ENCODE measurements around the gene MTHFD1L.
"Not testable (repeated sequence)": the region's sequence is repeated elsewhere in the genome, so short reads cannot be mapped to it uniquely, and the experiment has no call there.

Gene MTHFD1L

DNA sequence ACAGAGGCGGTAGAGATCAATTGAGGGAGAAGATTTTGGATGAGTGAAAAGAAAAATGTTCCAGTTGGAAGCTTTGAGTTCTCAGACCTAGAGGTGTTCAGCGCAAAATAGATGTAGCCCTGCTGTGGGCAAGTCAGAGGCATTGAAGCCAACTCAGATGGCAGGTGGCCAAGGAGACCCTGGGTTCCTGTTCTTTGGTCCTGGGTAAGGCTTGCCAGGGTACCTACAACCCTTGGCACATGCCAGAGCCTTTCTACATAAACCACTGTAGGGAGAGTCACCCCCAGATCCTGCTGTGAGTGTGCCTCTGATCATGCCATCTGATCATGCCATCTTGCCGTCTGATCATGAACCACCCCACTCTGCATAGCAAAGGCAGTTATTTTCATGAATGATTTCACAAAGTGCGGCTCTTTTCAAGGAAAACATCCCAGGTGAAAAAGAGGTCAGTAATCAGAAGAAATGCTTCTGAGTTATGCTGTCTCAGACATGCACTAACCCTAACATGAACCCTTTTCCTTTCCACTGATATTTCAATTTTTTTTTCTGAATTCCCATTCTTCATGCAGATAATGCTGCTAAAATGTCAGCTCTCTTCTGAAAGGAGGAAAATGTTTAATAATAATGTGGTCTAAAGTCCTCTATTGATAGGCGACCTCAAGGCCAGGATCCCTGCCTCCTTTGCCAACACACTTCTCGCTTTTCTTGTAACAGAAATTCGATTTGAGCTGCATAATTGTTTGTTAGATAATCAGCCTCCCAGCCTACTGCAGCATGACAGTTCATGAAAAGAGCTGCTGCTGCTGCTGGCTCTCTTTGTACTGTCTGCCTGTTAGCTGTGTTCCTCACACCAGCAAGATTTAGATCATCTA is 153.6 kb downstream of the MTHFD1L start:
- no peak for DNase-seq

DNA sequence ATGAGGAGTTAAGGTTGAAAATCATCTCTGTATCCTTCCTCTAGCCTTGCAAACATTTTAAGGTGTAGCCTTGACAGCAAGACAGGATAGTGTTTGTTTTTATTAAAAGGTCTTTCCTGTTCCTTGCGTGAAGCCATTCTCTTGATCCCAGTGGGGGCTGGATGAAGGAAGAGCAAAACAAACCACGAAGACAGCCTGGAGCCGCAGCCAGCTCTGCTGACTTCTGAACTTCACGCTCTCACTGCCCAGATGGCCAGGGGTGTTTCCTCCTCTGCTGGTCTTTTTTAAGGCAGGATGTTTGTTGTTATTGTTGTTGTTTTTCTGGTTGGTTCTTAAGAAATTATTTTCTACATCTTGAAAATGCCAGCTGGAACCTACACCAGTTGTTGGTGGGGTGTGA is 156.4 kb downstream of the MTHFD1L start:
- DNase-seq = no peak

GRCh38 chr6:151022492-151022891 is 157.0 kb downstream of the MTHFD1L start:
- DNase-seq = no peak

GRCh38 chr6:151023342-151023741 is 157.8 kb downstream of the MTHFD1L start:
- no peak for DNase-seq

GRCh38 chr6:151024597-151024996 is 159.1 kb downstream of the MTHFD1L start:
- no peak for DNase-seq

DNA sequence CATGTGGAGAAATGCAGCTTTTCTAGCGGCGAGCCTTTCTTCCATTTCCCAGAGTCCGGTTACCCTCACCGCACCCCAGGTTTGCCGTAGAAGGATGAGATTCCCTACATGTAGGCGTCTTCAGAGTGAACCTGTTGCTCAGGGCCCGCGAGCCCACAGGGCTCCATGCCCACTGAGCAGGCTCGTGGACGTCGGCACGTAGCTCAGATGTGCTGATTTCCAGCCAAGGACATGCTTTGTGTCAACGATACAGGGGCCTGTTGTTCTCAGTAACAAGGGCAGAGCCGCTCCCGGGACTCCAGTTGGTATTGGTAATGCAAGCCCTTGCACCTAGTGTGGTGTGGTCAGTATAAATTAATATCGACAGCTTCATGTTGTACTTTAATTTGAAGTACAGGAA is 159.6 kb downstream of the MTHFD1L start:
- DNase-seq = no peak

DNA sequence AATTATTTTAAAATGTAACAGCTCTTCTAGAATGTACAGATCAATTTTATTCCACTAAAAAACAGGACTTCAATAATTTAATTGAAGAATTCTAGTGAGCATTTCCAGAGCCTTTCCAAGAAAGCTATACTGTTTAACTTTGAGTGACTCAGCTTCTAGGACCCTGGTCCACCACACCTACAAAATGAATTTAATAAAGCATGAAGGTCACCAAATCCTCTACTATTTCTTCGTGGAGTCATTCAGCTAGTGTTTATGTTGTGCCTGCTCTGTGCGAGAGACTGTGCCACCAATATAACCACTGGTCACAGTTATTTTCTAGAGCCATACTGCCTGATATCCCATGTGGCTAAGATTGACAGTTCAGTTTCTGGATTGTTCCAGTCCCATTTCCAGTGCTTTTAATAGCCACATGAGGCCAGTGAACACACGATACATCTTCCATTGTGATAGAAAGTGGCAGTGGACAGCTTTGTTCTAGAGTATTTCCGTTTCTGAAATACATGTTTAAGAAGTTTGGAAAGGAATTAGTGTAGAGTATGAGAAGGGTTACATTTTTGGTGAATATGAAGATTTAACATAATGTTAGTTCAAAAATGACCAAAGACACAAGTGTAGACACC is 160.7 kb downstream of the MTHFD1L start:
- no peak for DNase-seq

DNA sequence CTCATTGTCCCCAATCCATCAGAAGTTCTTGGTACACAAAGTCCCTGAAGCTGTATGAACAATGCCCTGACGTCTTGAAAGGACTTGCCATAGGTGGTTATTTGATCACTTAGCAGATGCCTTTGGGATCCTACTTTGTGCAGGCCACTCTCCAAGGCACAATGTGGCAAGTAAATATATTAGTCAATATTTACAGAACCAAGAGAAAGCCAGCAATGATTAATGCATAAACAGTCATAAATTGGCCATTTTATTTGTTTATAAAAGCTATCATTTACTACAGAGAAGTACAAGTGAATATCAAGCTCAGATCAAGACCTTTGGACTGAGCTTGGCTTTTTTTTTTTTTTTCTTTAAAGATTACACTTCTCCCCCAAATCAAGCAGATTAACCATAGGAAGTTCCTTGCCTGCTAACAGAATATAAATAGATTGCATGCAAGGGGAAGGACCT is 161.8 kb downstream of the MTHFD1L start:
- DNase-seq = no peak

DNA sequence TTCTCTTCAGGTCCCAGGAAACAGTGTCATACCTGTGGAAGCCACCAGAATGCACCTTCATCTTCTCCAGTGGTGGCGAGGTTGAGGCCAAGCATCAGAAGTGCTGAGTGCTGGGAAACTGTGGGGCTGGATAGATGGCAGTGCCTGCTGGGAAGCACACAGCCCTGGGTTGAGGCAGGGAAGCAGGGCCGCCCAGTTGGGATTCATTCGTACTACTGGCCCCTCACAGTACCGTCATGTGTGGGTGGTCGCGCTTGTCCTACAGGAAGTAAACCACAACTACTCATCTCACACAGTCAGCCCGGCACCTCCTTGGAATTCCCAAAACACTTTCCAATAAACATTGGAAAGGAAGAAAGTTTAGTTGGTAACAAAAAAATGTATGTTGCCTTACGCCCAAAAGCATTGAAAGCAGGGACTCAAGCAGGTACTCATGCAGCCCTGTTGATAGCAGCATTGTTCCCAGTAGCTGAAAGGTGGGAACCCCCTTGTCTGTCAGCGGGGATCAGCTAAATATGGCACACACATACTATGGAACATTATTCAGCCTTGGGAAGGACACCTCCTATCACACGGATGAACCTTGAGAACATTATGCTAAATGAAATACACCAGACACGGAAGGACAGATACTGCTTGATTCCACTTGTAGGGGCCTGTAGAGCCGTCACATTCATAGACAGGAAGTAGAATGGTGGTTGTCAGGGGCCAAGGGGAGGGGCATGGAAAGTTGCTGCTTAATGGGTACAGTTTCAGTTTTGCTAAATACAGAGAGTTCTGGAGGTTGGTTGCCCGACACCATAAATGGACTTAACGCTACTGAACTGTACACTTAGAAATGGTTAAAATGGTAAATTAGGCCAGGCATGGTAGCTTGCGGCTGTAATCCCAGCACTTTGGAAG is 162.7 kb downstream of the MTHFD1L start:
- DNase-seq = no peak

- no peak for DNase-seq
Measured at GRCh38 chr6:151029970-151030369, 164.5 kb downstream of the MTHFD1L start.

DNA sequence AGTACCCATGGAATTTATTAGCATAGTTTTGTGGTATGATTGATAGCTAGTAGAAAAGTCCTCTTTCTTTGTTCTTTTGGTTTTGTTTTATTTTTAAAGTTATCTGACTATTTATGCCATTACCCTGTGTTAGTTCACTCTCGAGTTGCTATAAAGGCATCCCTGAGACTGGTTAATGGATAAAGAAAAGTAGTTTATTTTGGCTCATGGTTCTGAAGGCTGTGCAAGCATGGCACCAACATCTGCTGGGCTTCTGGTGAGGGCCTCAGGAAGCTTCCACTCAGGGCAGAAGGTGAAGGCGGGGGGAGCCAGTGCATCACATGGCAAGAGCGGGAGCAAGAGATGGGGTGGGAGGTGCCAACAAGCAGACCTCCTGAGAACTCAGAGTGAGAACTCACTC is 166.5 kb downstream of the MTHFD1L start:
- DNase-seq = no peak

DNA sequence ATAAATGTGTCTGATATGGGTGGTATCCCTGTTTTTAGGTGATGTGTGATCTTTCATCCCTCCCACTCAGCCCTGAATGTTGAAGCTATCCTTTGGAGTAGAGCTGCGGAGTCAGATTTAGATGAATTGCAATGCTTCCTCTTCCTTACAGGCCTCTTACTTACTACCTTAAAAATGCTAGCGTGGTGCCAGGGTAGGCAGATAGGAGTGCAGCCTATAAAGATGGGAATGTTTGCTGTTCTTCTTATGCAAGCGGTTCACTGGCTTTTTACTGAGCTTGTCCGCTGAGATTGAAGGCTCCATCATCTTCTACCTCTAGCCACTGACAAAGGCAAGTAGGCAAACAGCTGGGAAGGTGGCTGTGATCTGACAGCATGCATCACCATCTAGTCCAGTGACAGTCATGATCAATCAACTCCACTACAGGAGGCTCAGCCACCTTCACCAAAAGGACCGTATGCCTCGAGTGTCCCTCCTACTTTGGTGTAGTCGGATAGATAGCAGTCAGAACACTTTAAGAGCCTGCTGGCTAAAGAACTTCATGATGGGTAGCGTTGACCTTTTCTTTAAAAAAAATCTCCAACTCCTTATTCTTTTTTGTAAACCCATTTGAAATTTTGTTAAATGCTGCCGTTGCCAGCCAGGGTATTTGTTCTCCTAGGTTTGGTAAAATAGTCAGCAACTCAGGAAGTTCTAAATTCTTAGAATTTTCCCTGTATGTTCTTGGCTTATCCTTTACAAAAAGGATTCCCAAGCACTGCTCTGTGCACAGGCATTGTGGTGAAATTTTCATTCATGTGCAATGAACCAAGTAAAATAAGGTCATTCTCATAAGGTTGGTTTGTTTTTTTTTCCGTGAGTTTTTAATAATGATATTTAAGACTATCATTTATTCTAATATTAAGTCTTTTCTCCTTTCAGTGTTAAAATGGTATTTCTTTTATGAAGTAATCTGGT is 169.6 kb downstream of the MTHFD1L start:
- DNase-seq = no peak

DNA sequence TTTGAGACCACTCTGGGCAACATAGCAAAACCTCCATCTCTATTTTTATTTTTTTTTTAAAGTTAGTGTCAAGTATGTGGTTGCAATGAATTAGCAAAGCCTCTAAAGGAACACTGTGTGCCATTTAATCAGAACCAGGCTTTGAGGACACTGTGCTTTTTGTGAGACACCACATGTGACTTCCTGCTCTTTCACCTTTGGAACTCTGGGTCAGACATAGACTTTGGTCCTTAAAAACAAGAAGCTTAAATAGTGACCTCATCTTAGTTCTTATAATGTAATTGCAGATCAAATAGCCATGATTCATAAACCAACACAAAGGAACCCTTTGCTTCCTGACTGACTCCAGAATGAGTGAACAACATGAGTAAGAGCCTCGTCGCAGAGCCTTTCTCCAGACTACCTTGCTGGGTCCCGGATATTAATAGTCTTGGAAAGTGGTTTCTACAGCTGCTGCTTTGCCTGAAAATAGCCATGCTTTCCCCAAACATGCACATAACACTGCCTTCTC is 170.8 kb downstream of the MTHFD1L start:
- not testable (repeated sequence) for DNase-seq

DNA sequence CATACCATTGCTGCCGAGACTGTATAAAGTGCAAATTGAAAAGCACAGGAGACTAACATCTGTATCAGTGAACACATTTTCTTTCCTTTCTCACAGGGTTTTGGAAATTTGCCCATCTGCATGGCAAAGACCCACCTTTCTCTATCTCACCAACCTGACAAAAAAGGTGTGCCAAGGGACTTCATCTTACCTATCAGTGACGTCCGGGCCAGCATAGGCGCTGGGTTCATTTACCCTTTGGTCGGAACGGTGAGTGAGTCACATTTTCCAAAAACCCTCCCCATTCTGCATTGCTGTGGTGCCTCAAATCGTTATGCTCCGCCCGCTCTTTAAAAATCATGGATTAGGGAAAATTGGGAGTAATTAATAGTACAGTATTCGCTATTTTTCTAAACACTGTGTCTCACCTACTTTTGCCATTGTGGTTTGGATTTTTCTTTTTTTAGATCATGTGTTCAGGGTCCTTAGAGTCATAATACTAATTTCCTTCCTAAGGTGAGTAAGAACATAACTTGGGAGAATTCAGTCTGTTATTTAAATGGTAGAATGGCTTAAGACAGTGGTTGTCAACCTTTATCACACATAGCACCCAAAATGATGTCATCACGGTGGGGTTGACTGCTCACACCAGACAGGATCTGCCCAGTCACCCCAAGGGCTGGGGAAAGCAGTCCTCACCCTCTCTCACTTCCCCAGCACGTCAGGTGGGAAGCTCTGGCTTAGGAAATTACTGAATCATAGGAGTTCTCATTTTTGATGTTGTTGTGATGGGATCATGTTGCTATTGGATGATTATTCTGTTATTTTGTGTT is 171.6 kb downstream of the MTHFD1L start:
- no peak for DNase-seq

DNA sequence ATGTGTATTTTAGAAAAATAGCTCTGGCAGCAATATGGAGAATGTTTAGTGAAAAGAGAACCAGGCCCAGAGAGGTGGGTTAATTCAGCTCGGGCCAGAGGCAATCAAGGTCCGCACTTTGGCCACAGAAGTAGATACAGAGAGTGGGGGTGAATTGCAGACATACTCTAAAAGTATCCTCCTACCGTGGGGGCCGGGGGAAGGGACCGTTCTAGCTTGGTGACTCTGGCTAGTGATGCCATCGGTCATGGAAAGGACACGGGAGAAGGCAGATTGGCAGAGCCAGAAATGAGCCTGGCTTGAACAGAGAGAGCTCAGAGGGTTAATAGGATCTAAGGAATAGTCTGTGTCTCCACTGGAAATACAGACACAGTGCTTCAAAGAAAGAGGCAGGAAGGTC is 173.1 kb downstream of the MTHFD1L start:
- no peak for DNase-seq

GRCh38 chr6:151040888-151041521 is 175.5 kb downstream of the MTHFD1L start:
- DNase-seq = not testable (repeated sequence)

- no peak for DNase-seq
Measured at GRCh38 chr6:151041686-151042085, 176.2 kb downstream of the MTHFD1L start.

DNA sequence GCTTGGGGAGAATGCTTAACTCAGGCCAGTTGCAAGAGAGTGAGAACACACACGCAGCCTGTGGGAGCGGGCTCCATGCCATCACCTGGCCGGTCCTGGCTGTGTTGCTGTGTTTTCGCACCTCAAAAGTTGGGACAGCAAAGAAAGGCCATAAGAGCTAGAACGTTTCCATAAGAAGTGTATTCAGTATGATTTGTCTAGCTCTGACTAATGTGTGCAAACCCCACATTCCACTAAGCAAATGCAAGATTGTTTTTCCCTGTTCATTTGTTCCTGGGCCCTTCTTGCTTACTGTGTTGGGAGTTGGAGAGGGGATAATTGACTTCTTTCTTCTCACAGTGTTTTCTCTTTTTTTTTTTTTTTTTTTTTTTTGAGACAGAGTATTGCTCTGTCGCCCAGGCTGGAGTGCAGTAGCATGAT is 177.4 kb downstream of the MTHFD1L start:
- not testable (repeated sequence) for DNase-seq

- no peak for DNase-seq
Measured at GRCh38 chr6:151043944-151044343, 178.4 kb downstream of the MTHFD1L start.
